SK-MEL-5 (cell line): Measurements from ENCODE around the gene ADAM30. TPM values are rescaled to one million over a fixed set of nuclear protein-coding genes. Genes with fewer than 3 reads are reported as not detected.

Experiments
- DNase-seq: peaks from one replicate; pipeline ENCODE4 v3.0.0-alpha.2; 2016; ENCODE audit warnings: low read depth, low spot score
- in situ Hi-C: cut with HindIII; loops from 2 replicates; pipeline ENCODE4 v1.10.0; 2016; ENCODE audit warnings: low sequenced_read_pairs, high pct_unique_total_duplicates, low pct_unique_long_range_greater_than_20kb
- polyA plus RNA-seq, 2 experiments: library from polyadenylated mRNA; depleted of rRNA; stranded (reverse); fragments of >200 nt; gene quantifications; 2 replicates each; pipeline ENCODE4 v1.2.3, GENCODE V29; 2015
- total RNA-seq: library from RNA; depleted of rRNA; stranded (reverse); fragments of >200 nt; shearing (Covaris generic); gene quantifications from 2 replicates; pipeline ENCODE4 v1.2.3, GENCODE V29; 2014; rRNA removed

Gene ADAM30
- not detected in 2 replicates for total RNA-seq
- polyA plus RNA-seq (2015; cell fraction: cytosol; rRNA removed) = not detected in 2 replicates
- not detected in 2 replicates for polyA plus RNA-seq (2015; cell fraction: nucleus; rRNA removed)

- no peak for DNase-seq
- in situ Hi-C loops = no loop called here
These were observed at the start of gene ADAM30 for GRCh38 chr1:119896303-119896702. Gene ADAM30, minus strand, starts transcription at chr1:119896515. Its CDS starts 179 bp downstream, at chr1:119896336.

DNA sequence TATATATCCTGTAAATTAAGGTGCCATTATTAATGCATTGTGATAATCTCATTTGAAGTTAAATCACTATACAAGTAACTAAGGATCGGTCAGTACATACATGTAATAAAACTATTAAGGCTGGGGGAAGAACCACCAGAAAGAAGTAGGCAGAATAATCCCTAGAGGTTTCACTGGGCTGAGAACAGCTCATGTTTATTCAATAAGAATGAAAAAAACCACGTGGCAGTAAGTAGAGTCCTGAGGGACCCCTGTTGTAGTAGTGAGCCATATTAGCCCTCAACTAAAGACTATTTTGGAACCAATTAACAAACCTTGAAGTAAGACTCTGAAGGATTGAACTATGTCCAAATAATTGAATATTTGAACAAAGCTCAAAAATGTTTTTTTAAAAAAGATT lies 46.9 kb upstream of the ADAM30 start:
- in situ Hi-C loops = no loop called here

GRCh38 chr1:119941392-119941791 lies 45.1 kb upstream of the ADAM30 start:
- in situ Hi-C loops = no loop called here
- no peak for DNase-seq

More for the DNA sequence above, 46.9 kb upstream of the ADAM30 start:
- no peak for DNase-seq

- in situ Hi-C loops = no loop called here
- DNase-seq = no peak
These were observed 44.4 kb upstream of the ADAM30 start for GRCh38 chr1:119940697-119941096.

- DNase-seq = no peak
- in situ Hi-C loops = no loop called here
These were observed 40.9 kb upstream of the ADAM30 start for GRCh38 chr1:119937198-119937597.

- in situ Hi-C loops = no loop called here
- DNase-seq = no peak
These were observed 39.6 kb upstream of the ADAM30 start for GRCh38 chr1:119935915-119936314.

- no peak for DNase-seq
- in situ Hi-C loops = no loop called here
These were observed 39.1 kb upstream of the ADAM30 start for GRCh38 chr1:119935373-119935772.

GRCh38 chr1:119933397-119933796 lies 37.1 kb upstream of the ADAM30 start:
- in situ Hi-C loops = no loop called here
- no peak for DNase-seq

GRCh38 chr1:119929643-119930315 lies 33.5 kb upstream of the ADAM30 start:
- no peak for DNase-seq
- in situ Hi-C loops = no loop called here

DNA sequence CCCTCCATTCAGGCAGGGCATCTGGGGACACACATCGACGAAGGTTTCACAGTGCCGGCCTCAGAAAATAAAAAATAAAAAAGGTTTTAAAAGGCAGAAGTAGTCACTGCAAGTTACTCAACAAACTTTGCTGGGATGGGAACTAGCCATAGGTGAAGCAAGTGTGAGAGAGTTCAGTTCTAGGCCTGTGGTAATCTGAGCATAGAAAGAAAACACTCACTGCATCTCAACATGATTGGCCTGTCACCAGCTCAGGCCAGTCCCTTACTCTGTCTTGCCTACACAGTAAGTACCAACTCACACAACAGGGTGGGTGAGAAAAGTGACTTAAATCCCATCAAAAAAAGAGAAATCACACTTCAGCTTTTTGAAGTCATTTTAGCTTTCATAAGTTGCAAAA lies 30.2 kb upstream of the ADAM30 start:
- no peak for DNase-seq
- in situ Hi-C loops = no loop called here

- in situ Hi-C loops = no loop called here
- no peak for DNase-seq
These were observed 28.9 kb upstream of the ADAM30 start for GRCh38 chr1:119924948-119925898.

GRCh38 chr1:119920104-119920968 lies 24.0 kb upstream of the ADAM30 start:
- in situ Hi-C loops = no loop called here
- DNase-seq = no peak

DNA sequence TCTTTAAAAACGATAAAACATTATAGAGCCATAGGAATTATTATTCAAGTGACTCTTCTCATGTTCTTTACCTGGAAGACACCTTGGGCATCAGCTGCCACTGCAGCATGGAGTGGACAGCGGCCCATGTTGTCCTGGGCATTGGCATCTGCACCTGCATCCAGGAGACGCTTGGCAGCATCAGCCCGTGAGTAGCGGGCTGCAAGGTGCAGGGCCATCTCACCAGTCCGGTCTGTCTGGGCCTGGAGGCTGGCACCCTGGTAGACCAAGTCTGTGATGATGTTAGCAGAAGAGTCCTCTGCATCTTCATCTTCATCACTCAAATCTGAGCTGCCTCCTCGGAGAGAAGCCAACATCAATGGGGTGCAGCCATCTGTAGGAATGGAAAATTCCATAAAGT lies 22.9 kb upstream of the ADAM30 start:
- in situ Hi-C loops = no loop called here
- DNase-seq = no peak

- no peak for DNase-seq
- in situ Hi-C loops = no loop called here
These were observed 22.0 kb upstream of the ADAM30 start for GRCh38 chr1:119918301-119918700.

DNA sequence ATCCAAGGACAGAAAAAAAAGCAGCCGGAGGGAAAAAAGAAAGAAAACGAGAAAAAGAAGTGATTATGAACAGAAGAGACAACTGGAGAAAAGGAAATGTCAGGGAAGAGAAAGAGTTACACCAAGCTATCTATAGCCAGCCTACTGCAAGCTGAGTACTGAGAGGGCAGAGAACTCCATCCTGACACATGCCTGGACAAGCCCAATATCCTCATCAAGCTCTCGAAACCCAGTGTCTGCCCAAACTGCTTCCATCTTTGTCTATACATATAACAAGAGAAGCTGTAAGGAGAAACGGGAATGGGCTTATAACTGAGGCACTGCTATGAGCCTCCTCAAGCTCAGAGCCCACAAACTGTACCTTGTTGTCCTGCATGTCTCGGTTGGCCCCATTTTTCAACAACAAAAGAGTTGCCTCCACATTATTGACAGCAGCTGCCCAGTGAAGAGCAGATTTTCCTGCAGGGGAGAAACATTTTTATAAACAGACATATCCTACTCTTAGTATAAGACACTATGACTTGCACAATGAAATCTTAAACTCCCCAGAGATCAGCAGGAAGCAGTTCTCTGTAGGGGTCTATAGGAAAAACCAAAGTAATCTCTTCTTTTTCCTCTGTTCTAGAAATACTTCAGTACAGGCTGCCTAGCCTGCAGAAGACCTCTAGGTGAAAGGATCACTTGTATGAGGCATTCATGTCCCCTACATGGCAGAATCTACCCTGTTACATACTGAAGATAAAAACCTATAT lies 21.2 kb upstream of the ADAM30 start:
- in situ Hi-C loops = no loop called here
- no peak for DNase-seq

- in situ Hi-C loops = no loop called here
- DNase-seq = no peak
These were observed 19.2 kb upstream of the ADAM30 start for GRCh38 chr1:119915517-119915916.

GRCh38 chr1:119914071-119914470 lies 17.8 kb upstream of the ADAM30 start:
- no peak for DNase-seq
- in situ Hi-C loops = no loop called here
